Glutamatergic neuron (in vitro differentiated cells): ENCODE data around the gene FSD1L. TPM values are rescaled to one million over a fixed set of nuclear protein-coding genes. Genes with fewer than 3 reads are reported as not detected.

Experiments
- DNase-seq: peaks from one replicate; pipeline ENCODE4 v3.0.0; 2022
- H3K27ac Mint-ChIP-seq: one replicate; pipeline ENCODE4 v1.8.0; 2020; ENCODE audit warnings: mild to moderate bottlenecking, mixed read lengths, inconsistent platforms; ENCODE audit not compliant: unreplicated experiment
- H3K27me3 Mint-ChIP-seq: one replicate; pipeline ENCODE4 v1.8.0; 2020; ENCODE audit warnings: mild to moderate bottlenecking, moderate library complexity, mixed read lengths, inconsistent platforms; ENCODE audit not compliant: unreplicated experiment
- H3K36me3 Mint-ChIP-seq: one replicate; pipeline ENCODE4 v1.8.0; 2020; ENCODE audit warnings: mild to moderate bottlenecking, mixed read lengths, inconsistent platforms; ENCODE audit not compliant: unreplicated experiment
- H3K4me1 Mint-ChIP-seq: one replicate; pipeline ENCODE4 v1.8.0; 2020; ENCODE audit warnings: mild to moderate bottlenecking, low read depth, mixed read lengths, inconsistent platforms; ENCODE audit not compliant: unreplicated experiment
- H3K4me3 Mint-ChIP-seq: one replicate; pipeline ENCODE4 v1.8.0; 2020; ENCODE audit warnings: mild to moderate bottlenecking, mixed read lengths, inconsistent platforms; ENCODE audit not compliant: unreplicated experiment
- H3K9me3 Mint-ChIP-seq: one replicate; pipeline ENCODE4 v1.8.0; 2020; ENCODE audit warnings: mild to moderate bottlenecking, moderate library complexity, mixed read lengths, inconsistent platforms; ENCODE audit not compliant: unreplicated experiment
- CTCF ChIP-seq: fragments of 200-600 bp; sonication (generic); IDR thresholded peaks from one replicate; pipeline ENCODE4 v1.5.0; 2021; ENCODE audit not compliant: partially characterized antibody, unreplicated experiment
- total RNA-seq: library from RNA; stranded (reverse); fragmentation: NEBNext Ultra II Directional; extraction: Animal tissue kit (Norgen Biotek cat#: 25700); gene quantifications from one replicate; pipeline ENCODE4 v1.2.1, GENCODE V29; 2021; ENCODE audit not compliant: unreplicated experiment

The FSD1L gene
- total RNA-seq, 1 donor from 2014 or later = 32.5 TPM

DNA sequence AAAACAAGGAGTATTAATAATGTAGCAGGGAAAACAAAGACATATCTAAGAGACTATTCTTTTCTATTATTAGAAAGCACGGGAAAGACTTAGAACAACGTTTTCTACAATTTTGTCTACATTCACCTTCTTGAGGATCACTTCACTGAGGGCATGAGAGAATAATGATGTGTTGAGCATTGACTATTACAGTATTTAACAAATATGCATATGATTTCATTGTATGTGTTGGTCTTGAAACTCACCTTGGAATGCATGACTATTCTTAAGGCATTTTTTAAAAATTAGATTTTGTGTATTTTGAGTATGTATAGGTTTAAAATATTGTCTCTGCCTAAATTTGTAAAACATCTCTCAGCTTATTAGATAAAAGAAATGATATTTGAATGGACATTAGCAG lies 1.2 kb downstream of the FSD1L start:
- DNase-seq = no peak
- Mint-ChIP-seq H3K4me1 (peaks cover 20% of the 10 kb centered on the region), H3K27ac (peak overlapping the region; percentile 81), H3K27me3 (peaks cover 6% of the 10 kb centered on the region), H3K36me3 (no peaks in the 10 kb centered on the region), H3K9me3 (peaks cover 9% of the 10 kb centered on the region), H3K4me3 (peak overlapping the region; percentile 95)
- TF ChIP-seq CTCF = no peak

DNA sequence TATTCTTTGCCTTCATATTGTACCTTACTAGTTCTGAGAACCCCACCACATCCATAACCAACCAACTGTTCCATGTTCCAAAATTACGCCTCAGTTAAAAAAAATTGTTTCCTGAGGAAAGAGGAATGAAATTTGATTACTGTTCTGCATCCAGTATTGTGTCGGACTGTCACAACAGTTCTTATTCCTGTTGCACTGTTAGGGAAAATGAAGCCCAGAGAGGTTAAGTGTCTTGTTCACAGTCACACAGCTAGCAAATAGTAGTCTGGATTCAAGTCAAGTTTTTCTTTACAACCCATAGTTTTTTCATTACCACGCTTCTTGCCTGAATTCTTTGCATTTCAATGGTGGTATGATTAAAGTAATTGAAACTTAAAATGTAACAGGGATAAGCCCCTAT lies 4.4 kb downstream of the FSD1L start:
- H3K36me3 Mint-ChIP-seq = peaks cover 4% of the 10 kb centered on the region
- H3K4me1 Mint-ChIP-seq = peaks cover 20% of the 10 kb centered on the region
- no peak for TF ChIP-seq CTCF
- H3K27me3 Mint-ChIP-seq = peaks cover 2% of the 10 kb centered on the region
- peaks cover 9% of the 10 kb centered on the region for H3K9me3 Mint-ChIP-seq
- no peak overlapping the region for H3K27ac Mint-ChIP-seq
- no peak overlapping the region for H3K4me3 Mint-ChIP-seq
- DNase-seq = no peak

DNA sequence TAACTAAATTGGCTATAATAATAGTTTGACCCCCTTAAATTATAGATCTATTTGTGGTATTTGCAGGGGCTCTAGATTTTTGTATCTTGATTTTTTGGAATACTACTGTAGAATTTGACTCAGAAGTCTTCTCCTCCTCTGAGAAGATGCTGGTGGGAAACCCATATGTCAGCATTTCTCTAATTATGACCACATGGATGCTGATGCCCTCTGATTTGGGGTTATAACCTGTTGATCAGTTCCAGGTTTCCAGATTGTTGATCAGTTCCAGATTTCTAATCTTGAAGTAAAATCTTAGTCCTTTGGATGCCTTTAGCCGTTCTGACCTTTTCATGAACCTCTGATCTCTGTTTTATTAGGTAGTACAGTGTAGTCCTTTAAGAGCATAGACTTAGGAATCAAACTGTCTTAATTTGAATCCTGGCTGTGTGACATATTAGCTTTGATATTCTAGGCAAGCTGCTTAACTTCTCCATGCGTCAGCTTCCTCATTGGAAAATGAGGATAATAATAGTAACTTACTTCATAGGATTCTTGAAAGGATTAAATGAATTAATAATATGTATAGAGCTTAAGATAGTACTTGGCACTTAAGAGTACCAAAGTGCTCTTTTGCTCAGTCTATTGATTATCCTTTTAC lies 8.1 kb downstream of the FSD1L start:
- Mint-ChIP-seq H3K4me1 (peaks cover 12% of the 10 kb centered on the region), H3K27ac (no peak overlapping the region), H3K27me3 (no peaks in the 10 kb centered on the region), H3K4me3 (no peak overlapping the region), H3K9me3 (no peaks in the 10 kb centered on the region), H3K36me3 (peaks cover 5% of the 10 kb centered on the region)
- DNase-seq = no peak
- no peak for TF ChIP-seq CTCF

DNA sequence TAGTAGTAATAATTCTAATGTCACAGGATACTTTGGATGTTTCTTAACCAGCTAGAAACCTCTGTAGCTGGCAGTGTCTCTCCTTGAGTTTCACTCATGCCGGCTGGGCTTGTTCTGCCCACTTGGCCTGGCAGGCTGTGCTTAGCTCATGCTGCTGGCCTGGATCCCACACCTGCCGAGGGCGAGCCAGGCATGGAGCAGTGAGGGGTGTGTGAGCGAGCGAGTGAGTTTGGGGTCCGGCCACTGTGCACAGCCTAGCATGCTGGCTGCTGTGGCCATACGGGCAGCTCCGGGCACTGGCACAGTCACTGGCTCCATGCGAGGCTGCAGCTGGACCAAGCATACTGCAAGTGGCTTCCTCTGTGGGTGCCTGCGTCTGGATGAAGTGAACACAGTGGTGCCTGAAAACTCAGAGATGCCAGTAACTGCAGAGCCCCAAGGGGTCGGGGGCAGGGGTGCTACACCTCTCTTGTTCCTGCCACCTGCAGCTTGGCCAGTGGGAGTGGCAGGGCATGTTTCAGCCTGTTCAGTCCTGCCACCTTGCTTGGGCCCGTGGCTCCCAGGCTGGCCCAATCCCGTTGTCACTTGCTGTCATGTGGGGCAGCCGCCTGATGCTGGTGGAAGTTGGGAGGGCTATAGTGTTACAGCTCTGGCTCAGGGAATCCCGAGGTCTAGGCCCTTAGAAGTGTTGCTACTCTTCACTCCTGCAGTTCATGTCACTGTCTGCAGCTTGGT lies 9.9 kb downstream of the FSD1L start:
- Mint-ChIP-seq H3K4me3 (no peak overlapping the region), H3K4me1 (peaks cover 2% of the 10 kb centered on the region), H3K27ac (no peak overlapping the region), H3K9me3 (no peaks in the 10 kb centered on the region), H3K36me3 (peaks cover 5% of the 10 kb centered on the region), H3K27me3 (no peaks in the 10 kb centered on the region)
- no peak for TF ChIP-seq CTCF
- no peak for DNase-seq

DNA sequence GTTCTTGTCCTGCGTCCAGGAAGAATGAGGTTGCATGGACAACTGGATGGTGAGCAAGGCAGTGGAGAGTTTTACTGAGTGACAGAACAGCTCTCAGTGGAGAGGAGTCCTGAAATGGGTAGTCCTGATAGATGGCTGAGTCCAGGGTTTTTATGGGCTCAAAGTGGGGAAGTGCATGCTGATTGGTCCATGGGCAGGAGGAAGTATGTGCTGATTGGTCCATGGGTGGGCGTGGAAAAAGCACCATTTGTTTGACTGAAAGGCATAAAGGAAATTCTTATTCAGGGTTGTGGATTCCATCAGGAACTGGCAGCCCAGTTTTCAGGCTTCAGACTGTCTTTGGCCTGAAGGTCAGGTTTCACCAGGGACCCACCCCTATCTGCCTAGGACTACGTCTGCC lies 10.6 kb downstream of the FSD1L start:
- peaks cover 5% of the 10 kb centered on the region for H3K36me3 Mint-ChIP-seq
- TF ChIP-seq CTCF = no peak
- H3K9me3 Mint-ChIP-seq = no peaks in the 10 kb centered on the region
- no peak overlapping the region for H3K27ac Mint-ChIP-seq
- peak overlapping the region; percentile 25 for H3K4me3 Mint-ChIP-seq
- DNase-seq = no peak
- H3K27me3 Mint-ChIP-seq = no peaks in the 10 kb centered on the region
- H3K4me1 Mint-ChIP-seq = peaks cover 2% of the 10 kb centered on the region
